Brain microvascular endothelial cell (primary cell): Measurements from ENCODE around the gene GLP1R.

Source experiments
- DNase-seq: peaks from one replicate; pipeline ENCODE4 v3.0.0-alpha.2; 2020
- H3K27ac ChIP-seq: fragments of 250-450 bp; sonication (Bioruptor Pico); 2 replicates; pipeline ENCODE4 v1.5.1; 2020; ENCODE audit warnings: mild to moderate bottlenecking, moderate library complexity
- H3K27me3 ChIP-seq: fragments of 250-450 bp; sonication (Bioruptor Pico); replicated peaks from 2 replicates; pipeline ENCODE4 v1.5.1; 2020; ENCODE audit warnings: mild to moderate bottlenecking
- H3K36me3 ChIP-seq: fragments of 250-450 bp; sonication (Bioruptor Pico); replicated peaks from 2 replicates; pipeline ENCODE4 v1.5.1; 2020; ENCODE audit warnings: mild to moderate bottlenecking
- H3K4me3 ChIP-seq: 2 replicates; pipeline ENCODE4 v1.5.1; 2011; ENCODE audit warnings: low read depth, mild to moderate bottlenecking, control low read depth, low read length, moderate library complexity
- in situ Hi-C: cut with HindIII; loops from 2 replicates; pipeline ENCODE4 v1.10.0; 2017; ENCODE audit warnings: low sequenced_read_pairs, low pct_ligation_motif_present
- TF ChIP-seq, protein P1 (sequence below): IDR thresholded peaks from 2 replicates; pipeline ENCODE4 v1.5.1; 2011; ENCODE audit warnings: low read depth, mild to moderate bottlenecking, moderate library complexity, low read length, control low read depth, inconsistent platforms; ENCODE audit errors: missing control alignments

The GLP1R gene

DNA sequence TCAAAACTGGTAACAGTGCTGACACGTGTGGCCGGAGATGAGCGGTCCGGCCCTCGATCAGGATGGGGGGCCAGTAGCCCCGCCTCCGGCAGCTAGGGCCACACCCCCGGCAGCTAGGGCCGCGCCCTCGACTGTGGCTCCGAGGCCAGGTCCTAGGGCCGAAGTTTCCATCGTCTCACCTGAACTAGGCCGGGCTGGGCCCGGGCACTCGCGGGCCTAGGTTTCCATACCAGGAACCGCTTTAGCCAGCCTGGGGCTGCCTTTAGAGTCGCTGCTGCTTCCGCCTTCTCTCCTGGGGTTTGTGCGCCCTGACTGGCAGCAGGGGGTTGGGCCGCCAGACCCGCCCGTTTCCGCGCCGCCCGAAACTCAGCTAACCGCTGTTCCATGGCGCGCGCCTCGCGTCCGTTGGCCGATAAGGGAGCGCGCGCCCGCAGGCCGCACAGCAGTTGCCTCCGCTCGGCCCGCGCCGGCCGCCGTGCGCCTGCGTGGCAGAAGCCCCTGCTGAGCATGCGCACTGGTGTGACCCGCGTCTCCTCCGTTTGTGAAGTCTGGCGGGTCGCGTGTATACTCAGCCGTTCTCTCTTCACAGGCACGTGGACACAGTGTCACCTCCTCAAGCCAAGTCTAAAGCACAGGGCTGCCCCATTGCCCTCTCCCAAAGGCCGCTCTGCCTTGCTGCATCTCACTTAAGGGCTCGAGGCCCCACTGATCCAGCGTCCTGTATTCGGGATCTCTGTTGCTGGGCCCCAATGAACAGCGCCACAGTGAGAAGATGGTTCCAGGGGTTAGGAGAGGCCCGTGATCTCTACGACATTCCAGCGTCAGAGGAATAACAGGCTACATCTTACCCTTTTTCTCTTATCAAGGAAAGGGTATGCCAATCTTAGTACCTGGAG, 66.4 kb downstream of the GLP1R start, which contains the start of gene SAYSD1:
Gene SAYSD1 (minus strand): TSS at position 483 of the 896 bp plus-strand sequence. CDS start 97 bp downstream, at position 386.
- H3K27ac ChIP-seq, result peak within 1 kb of the TSS; percentile 41
- H3K27me3 ChIP-seq, result no peaks in the 10 kb centered on the region
- TF ChIP-seq, protein P1, sequence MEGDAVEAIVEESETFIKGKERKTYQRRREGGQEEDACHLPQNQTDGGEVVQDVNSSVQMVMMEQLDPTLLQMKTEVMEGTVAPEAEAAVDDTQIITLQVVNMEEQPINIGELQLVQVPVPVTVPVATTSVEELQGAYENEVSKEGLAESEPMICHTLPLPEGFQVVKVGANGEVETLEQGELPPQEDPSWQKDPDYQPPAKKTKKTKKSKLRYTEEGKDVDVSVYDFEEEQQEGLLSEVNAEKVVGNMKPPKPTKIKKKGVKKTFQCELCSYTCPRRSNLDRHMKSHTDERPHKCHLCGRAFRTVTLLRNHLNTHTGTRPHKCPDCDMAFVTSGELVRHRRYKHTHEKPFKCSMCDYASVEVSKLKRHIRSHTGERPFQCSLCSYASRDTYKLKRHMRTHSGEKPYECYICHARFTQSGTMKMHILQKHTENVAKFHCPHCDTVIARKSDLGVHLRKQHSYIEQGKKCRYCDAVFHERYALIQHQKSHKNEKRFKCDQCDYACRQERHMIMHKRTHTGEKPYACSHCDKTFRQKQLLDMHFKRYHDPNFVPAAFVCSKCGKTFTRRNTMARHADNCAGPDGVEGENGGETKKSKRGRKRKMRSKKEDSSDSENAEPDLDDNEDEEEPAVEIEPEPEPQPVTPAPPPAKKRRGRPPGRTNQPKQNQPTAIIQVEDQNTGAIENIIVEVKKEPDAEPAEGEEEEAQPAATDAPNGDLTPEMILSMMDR, result no peak
- in situ Hi-C loops, result no loop called here
- H3K4me3 ChIP-seq, result peak within 1 kb of the TSS; percentile 78
- DNase-seq, result peak; percentile 85
- no peaks in the 10 kb centered on the region for H3K36me3 ChIP-seq

DNA sequence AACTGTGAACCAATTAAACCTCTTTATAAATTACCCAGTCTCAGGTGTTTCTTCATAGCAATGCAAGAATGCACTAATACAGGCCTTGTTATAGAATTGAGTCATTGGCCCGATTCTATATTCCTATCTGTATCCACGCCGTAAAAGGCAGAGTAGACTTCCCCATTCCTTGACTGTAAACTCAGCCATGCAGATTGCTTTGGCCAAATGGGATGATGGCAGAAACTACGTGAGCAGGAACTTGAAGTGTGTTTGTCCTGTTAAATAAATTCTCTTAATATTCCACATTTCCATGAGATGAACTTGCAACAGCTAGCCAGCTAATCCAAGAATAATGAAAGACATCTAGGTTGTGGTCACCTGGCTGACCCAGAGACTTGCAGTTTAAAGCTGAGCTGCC, 70.3 kb downstream of the GLP1R start:
- H3K36me3 ChIP-seq, result no peaks in the 10 kb centered on the region
- no peak overlapping the region for H3K4me3 ChIP-seq
- TF ChIP-seq, protein P1, result no peak
- DNase-seq, result no peak
- no peak overlapping the region for H3K27ac ChIP-seq
- in situ Hi-C loops, result no loop called here
- H3K27me3 ChIP-seq, result no peaks in the 10 kb centered on the region

DNA sequence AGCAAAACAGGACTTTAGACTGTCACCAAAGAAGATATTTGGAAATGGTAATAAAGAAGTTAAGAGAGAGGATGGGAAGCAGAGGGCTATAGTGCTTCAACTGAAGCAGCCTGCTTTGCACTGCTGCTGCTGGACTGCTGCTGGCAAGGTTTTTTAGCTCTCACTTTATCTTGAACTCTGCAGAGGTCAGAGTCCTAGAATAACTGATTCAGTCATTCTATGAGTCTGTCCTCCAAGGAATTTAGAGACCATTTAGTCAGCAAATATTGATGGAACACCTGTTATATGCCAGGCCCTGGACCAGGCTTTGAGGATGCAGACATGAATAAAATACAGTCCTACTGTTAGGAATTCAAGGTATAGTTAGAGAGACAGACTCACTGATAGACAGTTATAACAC, 75.5 kb downstream of the GLP1R start:
- Histone ChIP-seq H3K4me3 (no peak overlapping the region), H3K27ac (no peak overlapping the region), H3K27me3 (no peaks in the 10 kb centered on the region), H3K36me3 (no peaks in the 10 kb centered on the region)
- TF ChIP-seq, protein P1, result no peak
- no peak for DNase-seq
- in situ Hi-C loops, result no loop called here

DNA sequence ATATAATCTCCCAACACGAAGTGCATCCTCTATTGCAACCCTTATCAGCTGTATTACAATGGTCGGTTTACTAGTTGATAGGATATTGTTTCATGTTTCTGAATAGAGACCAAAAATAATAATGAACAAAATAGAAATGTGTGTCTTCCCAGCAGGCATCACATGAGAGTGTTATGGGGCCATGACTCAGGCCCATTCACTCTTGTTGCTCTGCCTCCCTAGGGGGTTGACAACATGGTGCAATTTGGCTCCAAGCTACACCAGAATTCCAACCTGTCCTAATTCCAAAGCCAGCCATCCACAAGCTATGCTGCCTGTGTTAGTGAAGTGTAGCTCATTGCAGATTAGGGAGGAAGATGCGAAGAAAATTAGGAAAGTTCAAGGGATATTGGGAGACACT, 79.5 kb downstream of the GLP1R start:
- TF ChIP-seq, protein P1, result no peak
- DNase-seq, result no peak
- in situ Hi-C loops, result no loop called here

DNA sequence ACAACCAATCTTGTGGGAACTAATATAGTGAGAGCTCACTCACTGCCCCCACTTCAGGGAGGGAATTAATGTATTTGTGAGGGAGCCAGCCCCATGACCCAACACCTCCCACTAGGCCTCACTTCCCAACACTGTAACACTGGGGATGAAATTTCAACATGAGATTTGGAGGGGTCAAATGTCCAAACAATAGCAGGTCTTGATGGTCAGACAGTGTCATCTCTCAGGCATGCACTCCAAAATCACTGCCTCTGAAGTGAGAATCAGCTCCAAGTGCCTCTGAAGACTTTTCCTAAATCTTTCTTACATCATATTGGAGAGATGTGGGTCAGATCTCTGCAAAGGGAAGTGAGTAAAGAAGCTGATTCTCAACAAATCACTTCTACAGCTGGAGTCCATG, 80.3 kb downstream of the GLP1R start:
- no peaks in the 10 kb centered on the region for H3K36me3 ChIP-seq
- no peak for DNase-seq
- TF ChIP-seq, protein P1, result no peak
- no peaks in the 10 kb centered on the region for H3K27me3 ChIP-seq
- in situ Hi-C loops, result no loop called here
- no peak overlapping the region for H3K4me3 ChIP-seq
- H3K27ac ChIP-seq, result no peak overlapping the region

More for the DNA sequence above, 79.5 kb downstream of the GLP1R start:
- Histone ChIP-seq H3K4me3 (no peak overlapping the region), H3K36me3 (no peaks in the 10 kb centered on the region), H3K27me3 (no peaks in the 10 kb centered on the region), H3K27ac (no peak overlapping the region)
